IPS-NIHi7 (cell line): ENCODE measurements around the gene AP1M1.

Experiments
- DNase-seq: peaks from one replicate; pipeline ENCODE4 v3.0.0; 2012; ENCODE audit warnings: mixed read lengths; ENCODE audit errors: extremely low spot score

AP1M1 gene

GRCh38 chr19:16207490-16208025 lies 9.8 kb downstream of the AP1M1 start:
- DNase-seq: no peak

- DNase-seq: no peak
Observed at GRCh38 chr19:16208064-16208759, 10.5 kb downstream of the AP1M1 start.

- DNase-seq: no peak
Observed at GRCh38 chr19:16208847-16209665, 11.3 kb downstream of the AP1M1 start.

- no peak for DNase-seq
Observed at GRCh38 chr19:16210168-16210567, 12.5 kb downstream of the AP1M1 start.

- no peak for DNase-seq
Observed at GRCh38 chr19:16213076-16213475, 15.4 kb downstream of the AP1M1 start.

GRCh38 chr19:16216744-16217670 lies 19.3 kb downstream of the AP1M1 start:
- DNase-seq: no peak

- no peak for DNase-seq
Observed at GRCh38 chr19:16217716-16218451, 20.2 kb downstream of the AP1M1 start.

GRCh38 chr19:16218851-16219250 lies 21.1 kb downstream of the AP1M1 start:
- no peak for DNase-seq

- DNase-seq: no peak
Observed at GRCh38 chr19:16222806-16223205, 25.1 kb downstream of the AP1M1 start.

GRCh38 chr19:16223746-16224145 lies 26.0 kb downstream of the AP1M1 start:
- DNase-seq: no peak

GRCh38 chr19:16224293-16225045 lies 26.8 kb downstream of the AP1M1 start:
- no peak for DNase-seq

- DNase-seq: no peak
Observed at GRCh38 chr19:16225279-16226183, 27.8 kb downstream of the AP1M1 start.

GRCh38 chr19:16226184-16226591 lies 28.5 kb downstream of the AP1M1 start:
- no peak for DNase-seq

GRCh38 chr19:16226878-16227836 lies 29.4 kb downstream of the AP1M1 start:
- no peak for DNase-seq

GRCh38 chr19:16227837-16228636 lies 30.3 kb downstream of the AP1M1 start:
- DNase-seq: peak; percentile 6

GRCh38 chr19:16228637-16229321 lies 31.1 kb downstream of the AP1M1 start:
- peak; percentile 4 for DNase-seq

- peak; percentile 7 for DNase-seq
Observed at GRCh38 chr19:16229322-16229641, 31.6 kb downstream of the AP1M1 start.
